Loucy (cell line): Measurements from ENCODE around the gene SND1.

Source experiments
- H2AFZ ChIP-seq: fragments of 200-600 bp; sonication (generic); 2 replicates; pipeline ENCODE4 v1.6.0; 2016; ENCODE audit warnings: antibody characterized with exemption, mild to moderate bottlenecking, low read length, moderate library complexity
- H3F3A ChIP-seq: fragments of 200-600 bp; 2 replicates; pipeline ENCODE4 v1.6.0; 2016; ENCODE audit warnings: antibody characterized with exemption, low read depth, mild to moderate bottlenecking
- H3K27me3 ChIP-seq: fragments of 200-600 bp; sonication (generic); 2 replicates; pipeline ENCODE4 v1.6.1; 2014; ENCODE audit warnings: low read length, mild to moderate bottlenecking; ENCODE audit not compliant: insufficient read depth, poor library complexity, severe bottlenecking
- H3K36me3 ChIP-seq: fragments of 200-600 bp; sonication (generic); 2 replicates; pipeline ENCODE4 v1.6.1; 2016; ENCODE audit warnings: low read length; ENCODE audit not compliant: insufficient read depth
- H3K4me1 ChIP-seq: fragments of 200-600 bp; sonication (generic); 2 replicates; pipeline ENCODE4 v1.5.1; 2014; ENCODE audit warnings: low read length, mild to moderate bottlenecking; ENCODE audit not compliant: insufficient read depth, poor library complexity, severe bottlenecking
- H3K4me2 ChIP-seq: fragments of 200-600 bp; sonication (generic); 2 replicates; pipeline ENCODE4 v1.6.0; 2014; ENCODE audit warnings: antibody characterized with exemption, low read length, low read depth, mild to moderate bottlenecking; ENCODE audit not compliant: poor library complexity, severe bottlenecking
- H3K4me3 ChIP-seq: fragments of 200-600 bp; sonication (generic); 2 replicates; pipeline ENCODE4 v1.5.1; 2014; ENCODE audit warnings: low read length, mild to moderate bottlenecking, mixed read lengths; ENCODE audit not compliant: poor library complexity, severe bottlenecking
- H3K79me2 ChIP-seq: fragments of 200-600 bp; sonication (generic); 2 replicates; pipeline ENCODE4 v1.6.1; 2014; ENCODE audit warnings: low read length; ENCODE audit not compliant: insufficient read depth
- H3K9ac ChIP-seq: fragments of 200-600 bp; sonication (generic); 2 replicates; pipeline ENCODE4 v1.6.0; 2014; ENCODE audit warnings: mild to moderate bottlenecking, low read depth, low read length, moderate library complexity; ENCODE audit not compliant: poor library complexity, severe bottlenecking
- H3K9me2 ChIP-seq: fragments of 200-600 bp; sonication (generic); replicated peaks from 2 replicates; pipeline ENCODE4 v1.6.1; 2016; ENCODE audit warnings: low read depth, low read length, mixed read lengths
- H3K9me3 ChIP-seq: fragments of 200-600 bp; sonication (generic); 2 replicates; pipeline ENCODE4 v1.6.1; 2014; ENCODE audit warnings: mild to moderate bottlenecking, antibody characterized with exemption, low read length, low read depth; ENCODE audit not compliant: insufficient read depth
- H4K20me1 ChIP-seq: fragments of 200-600 bp; sonication (generic); 2 replicates; pipeline ENCODE4 v1.6.0; 2014; ENCODE audit warnings: antibody characterized with exemption, low read length, mild to moderate bottlenecking; ENCODE audit not compliant: insufficient read depth, poor library complexity, severe bottlenecking
- CTCF ChIP-seq: fragments of 200-600 bp; sonication (generic); conservative IDR thresholded peaks from 2 replicates; pipeline ENCODE4 v1.5.1; 2014; ENCODE audit warnings: mild to moderate bottlenecking, antibody characterized with exemption, low read length
- EZH2phosphoT487 ChIP-seq: fragments of 200-600 bp; IDR thresholded peaks from 2 replicates; pipeline ENCODE4 v1.6.1; 2018; ENCODE audit warnings: antibody characterized with exemption, mild to moderate bottlenecking, moderate library complexity, borderline replicate concordance

Gene SND1

GRCh38 chr7:128081351-128081750, 429.4 kb downstream of the SND1 start:
- peaks cover 76% of the 10 kb centered on the region; the same call in 1 of the 2 replicates for H3K36me3 ChIP-seq
- H2AFZ ChIP-seq, result no peak overlapping the region
- no peak overlapping the region for H3K9ac ChIP-seq
- no peaks in the 10 kb centered on the region for H3F3A ChIP-seq
- TF ChIP-seq EZH2phosphoT487 (no peak), CTCF (no peak)
- H3K27me3 ChIP-seq, result no peaks in the 10 kb centered on the region
- no peaks in the 10 kb centered on the region for H3K9me2 ChIP-seq
- H3K9me3 ChIP-seq, result no peaks in the 10 kb centered on the region
- H3K4me1 ChIP-seq, result no peaks in the 10 kb centered on the region
- no peaks in the 10 kb centered on the region for H3K79me2 ChIP-seq
- no peak overlapping the region for H3K4me3 ChIP-seq
- H3K4me2 ChIP-seq, result no peak overlapping the region
- H4K20me1 ChIP-seq, result no peaks in the 10 kb centered on the region

- no peak overlapping the region for H3K4me2 ChIP-seq
- H2AFZ ChIP-seq, result no peak overlapping the region
Observed at GRCh38 chr7:128081808-128082207, 429.8 kb downstream of the SND1 start.

GRCh38 chr7:128082431-128082830, 430.4 kb downstream of the SND1 start:
- Histone ChIP-seq H2AFZ (no peak overlapping the region), H3K36me3 (peaks cover 86% of the 10 kb centered on the region; the same call in 1 of the 2 replicates), H3K4me1 (no peaks in the 10 kb centered on the region), H3K9me3 (no peaks in the 10 kb centered on the region), H3K9ac (no peak overlapping the region), H3K27me3 (no peaks in the 10 kb centered on the region), H3K79me2 (no peaks in the 10 kb centered on the region), H4K20me1 (no peaks in the 10 kb centered on the region), H3K9me2 (no peaks in the 10 kb centered on the region), H3K4me2 (no peak overlapping the region), H3K4me3 (no peak overlapping the region), H3F3A (no peaks in the 10 kb centered on the region)
- no peak for TF ChIP-seq EZH2phosphoT487
- no peak for TF ChIP-seq CTCF

More at GRCh38 chr7:128081808-128082207, 429.8 kb downstream of the SND1 start:
- Histone ChIP-seq H3K9me3 (no peaks in the 10 kb centered on the region), H3K4me1 (no peaks in the 10 kb centered on the region), H3K4me3 (no peak overlapping the region), H4K20me1 (no peaks in the 10 kb centered on the region), H3F3A (no peaks in the 10 kb centered on the region), H3K27me3 (no peaks in the 10 kb centered on the region), H3K9me2 (no peaks in the 10 kb centered on the region), H3K9ac (no peak overlapping the region), H3K79me2 (no peaks in the 10 kb centered on the region), H3K36me3 (peaks cover 80% of the 10 kb centered on the region; the same call in 1 of the 2 replicates)
- no peak for TF ChIP-seq CTCF
- TF ChIP-seq EZH2phosphoT487, result no peak
